Medulla oblongata (tissue), 1 donor: ENCODE results near the gene GNB5.
"Not testable (repeated sequence)": the region's sequence is repeated elsewhere in the genome, so short reads cannot be mapped to it uniquely, and the experiment has no call there.

Experiments used
- DNase-seq: peaks from one replicate; pipeline ENCODE4 v3.0.0-alpha.2; 2015; ENCODE audit errors: extremely low spot score

The GNB5 gene

DNA sequence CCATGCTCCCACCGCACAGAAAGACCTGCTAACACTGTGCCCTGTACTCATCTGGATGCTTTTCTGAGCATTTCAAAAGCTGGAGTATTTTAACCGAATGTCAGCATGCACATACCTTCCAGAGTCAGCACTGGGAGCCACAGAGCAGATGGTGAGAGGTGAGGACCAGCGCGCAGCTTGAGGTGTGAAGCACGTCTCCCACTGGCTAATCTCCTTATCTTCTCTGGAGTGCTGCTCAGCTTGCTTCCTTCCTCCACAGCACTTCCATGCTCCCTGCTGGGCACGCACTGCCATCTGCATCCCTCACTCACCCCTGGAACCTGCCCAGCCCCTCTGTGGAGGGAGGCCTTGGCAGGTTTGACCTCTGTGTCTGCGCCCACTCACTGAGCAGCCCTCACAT, at the start of gene GNB5:
GNB5 (minus strand) TSS at position 186 of the 400 bp plus-strand sequence. CDS start 6,716 bp downstream, outside the sequence.
- DNase-seq: no peak

DNA sequence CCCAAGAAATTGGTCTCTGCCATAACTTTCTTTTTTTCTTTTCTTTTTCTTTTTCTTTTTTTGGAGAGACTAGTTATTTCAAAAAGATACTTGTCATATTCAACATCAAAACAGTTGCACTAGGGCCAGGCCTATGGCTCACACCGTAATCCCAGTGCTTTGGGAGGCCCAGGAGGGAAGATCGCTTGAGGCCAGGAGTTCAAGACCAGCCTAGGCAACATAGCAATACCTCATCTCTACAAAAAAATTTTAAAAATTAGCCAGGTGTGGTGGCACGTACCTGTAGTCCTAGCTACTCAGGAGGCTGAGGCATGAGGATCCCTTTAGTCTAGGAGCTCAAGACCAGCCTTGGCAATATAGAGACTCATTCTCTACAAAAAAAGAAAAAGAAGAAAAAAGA, 49.0 kb upstream of the GNB5 start:
- no peak for DNase-seq

DNA sequence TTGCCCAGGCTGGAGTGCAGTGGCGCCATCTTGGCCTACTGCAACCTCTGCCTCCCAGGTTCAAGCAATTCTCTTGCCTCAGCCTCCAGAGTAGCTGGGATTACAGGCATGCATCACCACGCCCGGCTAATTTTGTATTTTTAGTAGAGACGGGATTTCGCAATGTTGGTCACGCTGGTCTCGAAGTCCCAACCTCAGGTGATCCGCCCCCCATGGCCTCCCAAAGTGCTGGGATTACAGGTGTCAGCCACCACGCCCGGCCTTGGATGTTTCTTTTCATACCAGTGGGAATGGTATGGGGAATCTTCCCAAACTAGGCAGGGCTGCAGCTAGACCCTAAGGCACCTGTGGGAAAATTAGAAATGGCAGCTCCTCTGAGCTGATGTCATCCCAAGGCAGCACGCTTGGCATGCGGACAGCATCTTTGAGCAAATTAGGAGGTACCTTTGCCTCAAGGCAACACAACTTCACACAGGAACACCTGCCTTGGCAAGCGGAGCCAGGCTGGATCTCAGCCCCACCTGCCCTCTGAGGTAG, 47.9 kb upstream of the GNB5 start:
- DNase-seq: not testable (repeated sequence)

DNA sequence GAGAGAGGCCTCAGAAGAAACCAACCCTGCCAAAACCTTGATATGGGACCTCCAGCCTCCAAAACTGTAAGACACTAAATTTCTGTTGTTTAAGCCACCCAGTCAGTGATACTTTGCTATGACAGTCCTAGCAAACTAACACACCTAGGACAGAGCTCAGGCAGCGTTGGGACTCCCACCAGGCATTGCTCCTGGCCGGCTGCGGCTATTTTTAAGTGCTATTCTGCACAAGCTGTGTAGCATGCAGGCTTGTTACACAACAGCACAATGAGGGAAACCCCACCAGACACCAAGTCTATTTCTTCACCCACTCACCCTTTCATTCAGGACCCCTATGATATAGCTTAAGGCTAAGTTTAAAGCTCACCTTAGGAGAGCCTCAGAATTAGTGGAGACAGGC, 47.0 kb upstream of the GNB5 start:
- no peak for DNase-seq

DNA sequence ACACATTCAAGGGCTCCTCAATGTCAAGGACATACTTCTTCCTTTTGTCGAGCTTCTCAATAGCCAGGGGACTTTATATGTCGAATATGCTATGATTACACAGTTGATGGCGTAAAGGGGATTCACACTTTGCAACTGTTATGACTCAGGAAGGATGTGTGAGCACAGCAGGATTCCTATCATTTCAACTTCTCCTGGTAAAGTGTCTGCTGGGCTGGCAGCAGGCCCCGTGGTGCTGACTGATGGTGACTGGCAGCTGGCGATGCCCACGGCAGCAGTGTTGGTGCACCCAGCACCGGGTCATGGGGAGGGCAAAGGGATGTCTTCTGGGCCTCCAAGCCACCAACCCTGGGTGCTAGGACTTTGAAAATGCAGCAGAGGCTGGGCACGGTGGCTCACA, 44.8 kb upstream of the GNB5 start:
- DNase-seq: no peak

DNA sequence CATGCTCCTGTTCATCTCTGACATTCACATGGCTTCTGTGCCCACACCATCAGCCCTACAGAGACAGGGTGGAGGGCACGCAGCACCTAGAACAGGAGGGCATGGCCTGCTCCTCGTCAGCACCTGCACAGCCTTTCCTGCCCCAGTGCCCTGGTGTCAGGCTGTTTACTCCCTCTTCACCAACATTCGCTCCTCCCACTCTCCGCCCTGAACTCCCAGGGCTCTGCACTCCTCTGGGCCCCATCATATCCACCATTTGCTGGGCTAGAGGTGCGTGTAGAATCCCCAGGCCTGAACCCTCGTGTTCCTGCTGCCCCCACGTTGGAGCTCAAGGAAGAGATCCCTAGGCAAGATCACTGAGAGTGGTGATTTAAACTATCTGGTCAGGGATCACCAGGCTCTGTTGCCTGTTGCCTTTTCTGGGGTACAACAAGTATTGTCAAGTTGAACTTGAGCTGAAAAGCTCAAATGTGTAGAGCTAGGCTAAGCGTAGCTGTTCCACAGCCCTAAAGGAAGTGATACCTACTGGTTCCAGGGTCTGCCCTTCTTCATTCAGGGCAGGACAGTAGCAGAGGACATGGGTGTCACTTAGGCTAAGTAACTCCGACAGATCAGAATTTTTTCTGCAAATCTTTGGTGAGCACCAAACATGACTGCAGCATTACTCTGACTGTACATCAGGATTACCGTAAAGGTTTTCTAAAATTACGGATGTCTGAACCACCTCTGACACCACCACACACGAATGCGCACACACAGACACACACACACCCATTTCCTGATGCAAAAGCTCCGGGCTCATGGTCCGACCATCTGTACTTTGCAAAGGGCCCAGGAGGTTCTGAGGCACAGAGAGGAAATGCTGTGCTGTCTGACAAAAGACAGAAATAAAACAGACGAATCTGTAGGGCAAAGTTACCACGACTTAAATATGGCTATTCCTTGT, 43.7 kb upstream of the GNB5 start:
- DNase-seq: no peak

DNA sequence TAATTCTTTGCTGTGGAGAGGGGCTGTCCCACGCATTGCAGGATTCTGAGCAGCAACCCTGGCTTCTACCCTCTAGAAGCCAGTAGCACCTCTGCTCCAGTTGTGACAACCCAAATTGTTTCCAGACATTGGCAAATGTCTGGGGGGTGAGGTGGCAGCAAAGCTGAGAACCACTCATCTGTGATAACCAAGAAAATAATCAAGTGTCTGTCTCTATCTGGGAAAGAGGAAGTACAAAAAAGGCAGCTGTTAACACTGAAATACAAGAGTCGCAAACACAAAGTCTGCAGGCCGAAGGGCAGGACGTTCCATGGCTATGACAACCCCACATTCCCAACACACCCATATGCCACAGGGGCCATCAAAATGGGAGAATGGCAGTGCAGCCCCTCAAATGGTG, 42.2 kb upstream of the GNB5 start:
- DNase-seq: peak; percentile 18

DNA sequence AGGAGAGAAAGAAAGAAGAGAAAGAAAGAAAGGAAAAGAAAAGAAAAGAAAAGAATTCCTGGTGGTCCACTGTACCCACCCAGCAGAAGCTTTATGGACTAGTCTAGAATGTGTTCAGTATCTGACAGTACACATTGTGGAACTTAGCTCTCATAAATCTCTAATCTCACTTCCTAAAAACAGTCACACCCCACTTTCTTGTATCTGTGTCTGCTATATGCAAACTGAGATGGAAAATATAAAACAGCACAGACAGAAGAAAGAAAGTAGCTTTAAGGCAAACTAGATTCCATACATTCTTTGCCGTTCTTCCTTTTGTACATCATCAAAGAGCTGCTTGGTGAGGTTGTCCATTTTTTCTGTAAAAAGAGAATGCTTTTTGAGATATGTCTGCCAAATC, 41.1 kb upstream of the GNB5 start:
- peak; percentile 23 for DNase-seq

DNA sequence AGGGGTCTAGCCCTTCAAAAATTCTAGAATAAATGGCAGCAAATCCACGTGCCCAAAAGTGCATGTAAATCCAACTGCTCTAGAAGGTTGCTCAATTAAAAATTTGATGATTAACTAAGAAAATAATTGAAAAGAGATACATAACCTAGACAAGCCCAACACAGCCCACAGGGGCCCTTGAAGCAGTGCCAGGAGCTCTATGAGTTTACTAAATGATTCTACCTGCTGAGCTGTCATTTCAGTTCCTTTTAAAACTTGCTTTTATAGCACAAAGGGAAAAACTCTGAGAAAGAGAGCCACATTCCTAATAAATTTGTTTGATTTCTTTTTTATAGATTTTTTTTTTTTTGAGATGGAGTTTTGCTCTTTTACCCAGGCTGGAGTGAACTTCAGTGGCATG, 38.9 kb upstream of the GNB5 start:
- no peak for DNase-seq

DNA sequence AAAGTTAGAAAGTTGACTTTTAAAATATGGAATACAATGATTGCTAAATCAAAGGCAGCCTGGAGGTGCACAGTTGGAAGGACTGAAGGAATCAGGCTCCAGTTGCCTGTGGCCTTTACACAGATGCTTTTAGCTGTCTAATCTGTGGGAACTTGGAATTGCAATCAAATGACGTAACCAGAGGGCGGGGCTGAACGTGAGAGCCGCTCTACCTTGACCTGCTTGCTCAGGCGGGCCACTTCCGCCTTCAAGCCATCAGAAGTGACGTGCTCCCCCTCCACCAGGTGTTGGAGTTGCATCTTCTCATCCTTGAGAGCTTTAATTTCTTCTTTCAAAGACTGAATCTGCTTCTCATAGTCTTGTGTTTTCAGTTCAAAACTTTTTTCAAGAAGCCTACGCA, 37.7 kb upstream of the GNB5 start:
- no peak for DNase-seq

DNA sequence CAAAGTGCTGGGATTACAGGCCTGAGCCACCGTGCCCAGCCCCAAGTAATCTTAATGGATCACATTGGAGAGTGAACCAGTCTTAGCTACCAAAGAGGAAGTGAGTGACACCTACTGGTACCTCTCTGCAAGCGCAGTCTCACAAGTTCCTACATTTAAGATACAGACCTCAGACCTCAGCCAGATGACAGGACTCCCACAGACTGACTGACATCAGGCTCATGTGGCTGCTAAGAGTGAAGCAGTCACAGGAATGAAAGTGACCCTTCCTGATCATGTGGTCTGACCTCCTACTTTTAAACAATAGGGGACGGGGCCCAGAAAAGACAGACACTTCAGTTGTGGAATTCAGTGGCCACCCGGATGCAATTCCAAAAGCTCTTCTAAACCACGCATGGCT, 36.3 kb upstream of the GNB5 start:
- peak; percentile 82 for DNase-seq

DNA sequence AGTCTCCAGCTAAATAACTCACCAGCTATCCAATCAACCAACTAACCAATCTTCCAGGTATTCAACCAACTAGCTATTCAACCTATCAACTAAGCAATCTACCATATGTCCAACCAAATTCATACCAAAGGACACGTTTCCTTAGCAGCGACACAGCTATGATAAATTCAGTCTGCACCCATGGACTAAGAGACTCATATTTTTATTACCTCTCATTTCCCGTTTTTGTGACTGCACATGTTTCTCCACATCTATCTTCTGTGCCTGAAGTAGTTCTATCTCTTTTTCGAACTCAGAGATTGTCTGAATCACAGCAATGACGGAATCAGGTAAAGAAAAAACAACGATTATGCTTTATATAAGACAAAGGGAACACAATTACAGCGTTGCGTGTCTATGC, 34.0 kb upstream of the GNB5 start:
- no peak for DNase-seq

DNA sequence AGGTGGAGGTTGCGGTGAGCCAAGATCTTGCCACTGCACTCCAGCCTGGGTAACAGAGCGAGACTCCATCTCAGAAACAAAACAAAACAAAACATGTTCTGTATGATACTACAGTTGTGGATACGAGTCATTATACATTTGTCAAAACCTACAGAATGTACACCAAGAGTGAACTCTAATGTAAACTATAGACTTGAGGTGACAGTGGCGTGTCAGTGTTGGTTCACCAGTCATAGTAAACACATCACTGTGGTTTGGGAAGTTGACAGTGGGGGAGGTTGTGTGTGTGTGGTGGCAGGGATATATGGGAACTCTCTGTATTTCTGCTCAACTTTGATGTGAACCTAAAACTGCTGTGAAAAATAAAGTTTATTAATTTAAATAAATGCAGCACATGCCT, 33.0 kb upstream of the GNB5 start:
- DNase-seq: no peak

DNA sequence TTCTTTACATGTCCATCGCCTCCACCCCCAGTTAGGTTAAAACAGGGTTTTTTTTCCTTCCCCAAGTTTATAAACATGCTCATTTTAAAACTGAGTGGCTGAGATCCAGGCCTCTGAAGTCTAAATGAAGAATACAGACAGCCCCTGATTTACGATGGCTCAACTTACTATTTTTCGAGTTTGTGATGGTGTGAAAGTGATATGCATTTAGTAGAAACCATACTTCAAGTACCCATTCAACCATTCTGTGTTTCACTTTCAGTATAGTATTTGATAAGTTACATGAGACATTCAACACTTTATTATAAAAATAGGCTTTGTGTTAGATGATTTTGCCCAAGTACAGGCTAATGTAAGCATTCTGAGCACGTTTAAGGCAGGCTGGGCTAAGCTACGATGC, 30.5 kb upstream of the GNB5 start:
- DNase-seq: no peak

DNA sequence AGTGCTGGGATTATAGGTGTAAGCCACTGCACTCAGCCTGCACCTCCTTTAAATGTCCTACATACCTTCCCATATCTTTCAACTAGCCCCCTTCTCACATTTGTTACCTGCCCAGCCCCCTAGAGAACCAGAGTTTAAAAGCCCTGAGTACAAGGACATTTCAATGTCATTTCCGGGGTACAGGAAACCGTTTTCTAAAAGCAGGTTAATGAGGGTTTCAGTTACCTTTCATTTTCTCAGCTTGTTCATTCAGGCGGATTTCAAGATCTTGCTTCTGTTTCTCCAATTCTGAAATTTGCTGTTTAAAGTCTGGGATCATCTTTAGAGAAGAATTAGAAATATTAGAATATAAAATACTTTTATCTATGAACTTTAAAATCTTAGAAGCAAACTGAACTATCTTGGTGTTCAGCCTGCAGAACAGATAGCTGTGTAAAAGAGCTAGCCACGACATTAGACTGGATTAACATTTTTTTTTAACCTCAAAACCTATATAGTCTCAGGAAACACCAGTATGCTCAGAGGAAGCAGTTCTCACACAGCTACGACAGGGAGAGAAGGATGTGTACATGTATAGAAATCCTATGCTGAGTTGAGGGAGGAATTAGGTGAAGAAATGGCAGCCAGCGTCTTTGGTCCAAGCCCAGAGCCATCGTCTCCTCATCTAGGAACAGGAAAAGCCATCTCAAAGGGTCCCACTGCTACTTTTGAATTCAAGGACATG, 29.9 kb upstream of the GNB5 start:
- DNase-seq: no peak

DNA sequence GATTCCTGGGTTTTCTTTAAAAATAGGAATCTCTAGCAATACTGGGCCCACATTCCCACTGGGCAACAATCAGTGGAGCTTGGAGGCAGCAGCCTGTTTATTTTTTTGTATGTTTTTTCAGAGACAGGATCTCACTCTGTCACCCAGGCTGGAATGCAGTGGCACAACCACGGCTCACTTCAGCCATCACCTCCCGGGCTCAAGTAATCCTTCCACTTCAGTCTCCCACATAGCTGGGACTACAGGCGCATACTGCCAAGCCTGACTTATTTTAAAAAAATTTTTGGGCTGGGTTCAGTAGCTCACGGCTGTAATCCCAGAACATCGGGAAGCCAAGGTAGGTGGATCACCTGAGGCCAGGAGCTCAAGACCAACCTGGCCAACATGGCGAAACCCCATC, 29.1 kb upstream of the GNB5 start:
- no peak for DNase-seq

DNA sequence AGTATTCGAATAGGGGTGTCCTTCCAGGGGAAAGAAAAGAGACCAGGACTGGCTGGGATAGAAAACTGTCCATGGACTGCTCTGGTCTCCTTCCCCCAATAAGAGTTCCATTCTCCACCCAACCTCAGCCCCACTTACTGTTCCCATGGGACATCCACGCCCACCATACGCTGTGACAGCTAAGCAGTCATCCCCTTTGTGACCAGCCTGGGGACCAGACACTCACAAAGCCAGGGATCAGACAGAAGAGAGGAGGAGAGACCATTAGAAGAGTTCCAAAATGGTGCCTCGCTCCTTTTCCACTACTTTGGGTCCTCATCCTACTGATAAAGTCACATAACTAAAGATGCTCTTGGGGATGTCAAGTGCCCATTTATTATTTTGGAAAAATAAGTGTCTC, 27.6 kb upstream of the GNB5 start:
- DNase-seq: no peak

DNA sequence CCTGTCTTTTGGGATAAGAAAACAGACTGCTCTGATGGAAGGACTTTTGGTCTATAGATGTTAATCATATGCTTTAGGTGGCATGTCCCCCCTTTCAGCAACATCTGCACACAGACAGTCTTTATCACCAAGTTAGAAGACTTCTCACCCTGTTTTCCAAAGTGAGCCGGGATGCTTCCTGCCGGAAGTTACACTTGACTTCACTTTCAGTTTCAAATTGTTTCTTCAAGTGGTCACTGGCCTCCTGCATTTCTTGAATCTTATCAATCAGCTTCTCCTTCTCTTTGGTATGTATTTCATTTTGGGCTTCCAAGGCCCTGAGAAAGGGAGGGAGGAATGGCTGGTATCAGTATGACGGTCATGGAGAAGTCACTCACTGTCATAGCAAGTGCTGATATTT, 27.2 kb upstream of the GNB5 start:
- no peak for DNase-seq

DNA sequence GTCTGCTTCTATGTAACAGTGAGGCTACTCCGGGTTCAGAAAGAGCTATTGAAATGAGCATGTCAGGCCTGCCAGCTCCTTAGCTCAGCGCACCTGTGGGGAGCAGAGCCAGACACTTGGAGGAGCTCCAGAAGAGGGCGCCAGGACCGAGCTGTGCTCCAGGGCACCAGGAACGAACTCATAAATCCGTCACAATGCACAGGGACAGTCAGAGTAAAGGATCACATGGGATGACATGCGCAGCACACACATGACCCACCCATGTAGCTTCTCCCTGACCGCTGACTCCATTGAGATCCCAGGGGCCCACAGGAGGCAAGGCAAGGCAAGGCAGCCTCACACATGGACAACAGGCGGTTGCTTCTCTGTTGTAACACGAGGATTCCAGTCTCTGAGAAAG, 26.0 kb upstream of the GNB5 start:
- no peak for DNase-seq

DNA sequence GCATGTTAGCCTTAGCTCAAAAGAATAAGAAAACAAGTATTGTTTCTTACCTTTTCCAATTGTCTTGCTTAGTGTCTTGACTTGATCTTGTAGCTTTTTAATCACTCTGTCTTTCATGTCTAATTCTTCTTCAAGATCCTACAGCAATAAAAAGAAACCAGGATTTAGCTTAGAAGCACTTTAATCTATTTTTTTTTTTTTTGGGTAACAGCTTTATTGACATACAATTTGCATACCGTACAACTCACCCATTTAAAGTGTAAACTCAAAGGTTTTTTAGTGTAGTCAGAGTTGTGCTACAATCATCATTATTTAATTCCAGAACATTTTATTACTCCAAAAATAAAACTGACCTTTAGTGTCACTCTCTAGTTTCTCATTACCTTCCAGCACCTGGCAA, 23.4 kb upstream of the GNB5 start:
- DNase-seq: no peak

DNA sequence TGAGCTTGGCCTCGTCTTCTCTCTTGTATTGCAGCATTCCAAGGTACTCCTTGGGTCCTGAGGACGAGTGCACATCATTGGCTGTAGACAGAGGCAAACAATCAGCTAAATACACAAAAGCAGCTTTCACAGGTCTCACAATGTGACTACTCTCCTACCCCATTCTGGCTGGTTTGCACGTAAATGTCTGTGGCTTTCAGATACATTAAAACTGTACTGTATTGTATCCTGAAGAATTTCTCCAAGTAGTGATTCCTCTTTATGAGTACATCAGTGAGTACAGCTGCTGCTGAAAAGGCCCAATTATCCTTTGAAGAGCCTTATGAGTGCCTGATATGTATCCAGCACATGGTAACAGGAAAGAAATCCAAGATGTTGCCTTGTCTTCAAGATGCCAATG, 22.0 kb upstream of the GNB5 start:
- no peak for DNase-seq

DNA sequence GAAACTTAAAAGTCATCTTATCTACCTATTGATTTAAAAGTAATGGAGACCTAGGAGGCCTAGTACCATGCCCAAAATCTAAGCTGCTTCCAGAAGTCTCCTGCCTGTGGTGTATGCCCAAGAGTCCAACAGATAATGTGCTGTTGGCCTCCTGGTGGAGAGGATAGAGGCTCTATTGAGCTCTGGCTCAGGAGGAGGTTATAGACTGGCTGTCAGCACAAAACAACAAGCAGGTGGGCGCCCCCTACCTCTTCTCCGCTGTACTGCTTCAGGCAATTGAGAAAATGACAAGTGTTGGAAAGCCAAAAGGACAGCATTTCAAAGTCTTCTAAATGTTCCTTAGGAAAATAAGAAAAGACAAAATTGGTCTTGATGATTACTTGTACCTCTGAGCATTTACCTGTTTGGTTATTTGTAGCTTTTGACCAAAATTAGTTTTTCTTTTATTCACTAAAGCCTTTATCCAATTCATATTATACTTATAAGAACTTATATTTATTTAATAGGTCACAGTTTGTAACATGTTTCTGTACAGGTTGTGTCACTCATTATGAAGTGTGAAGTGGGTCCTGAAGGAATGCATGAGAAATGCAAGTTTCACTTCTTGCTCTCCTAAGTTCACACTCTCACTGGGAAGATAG, 17.2 kb upstream of the GNB5 start:
- peak; percentile 57 for DNase-seq
